ENCODE data around the gene ZNF521.

GRCh38 chr18:25308381-25308780 lies 43.6 kb downstream of the ZNF521 start:
- TF ChIP-seq CTCF (IDR thresholded peaks at IDR 0.05; ENCODE audit: insufficient read depth, low read depth, low read length) (no peak), EZH2 (IDR thresholded peaks at IDR 0.05; ENCODE audit: insufficient read depth, low read length) (no peak)
